ENCODE measurements around the gene CELA1.

The CELA1 gene

DNA sequence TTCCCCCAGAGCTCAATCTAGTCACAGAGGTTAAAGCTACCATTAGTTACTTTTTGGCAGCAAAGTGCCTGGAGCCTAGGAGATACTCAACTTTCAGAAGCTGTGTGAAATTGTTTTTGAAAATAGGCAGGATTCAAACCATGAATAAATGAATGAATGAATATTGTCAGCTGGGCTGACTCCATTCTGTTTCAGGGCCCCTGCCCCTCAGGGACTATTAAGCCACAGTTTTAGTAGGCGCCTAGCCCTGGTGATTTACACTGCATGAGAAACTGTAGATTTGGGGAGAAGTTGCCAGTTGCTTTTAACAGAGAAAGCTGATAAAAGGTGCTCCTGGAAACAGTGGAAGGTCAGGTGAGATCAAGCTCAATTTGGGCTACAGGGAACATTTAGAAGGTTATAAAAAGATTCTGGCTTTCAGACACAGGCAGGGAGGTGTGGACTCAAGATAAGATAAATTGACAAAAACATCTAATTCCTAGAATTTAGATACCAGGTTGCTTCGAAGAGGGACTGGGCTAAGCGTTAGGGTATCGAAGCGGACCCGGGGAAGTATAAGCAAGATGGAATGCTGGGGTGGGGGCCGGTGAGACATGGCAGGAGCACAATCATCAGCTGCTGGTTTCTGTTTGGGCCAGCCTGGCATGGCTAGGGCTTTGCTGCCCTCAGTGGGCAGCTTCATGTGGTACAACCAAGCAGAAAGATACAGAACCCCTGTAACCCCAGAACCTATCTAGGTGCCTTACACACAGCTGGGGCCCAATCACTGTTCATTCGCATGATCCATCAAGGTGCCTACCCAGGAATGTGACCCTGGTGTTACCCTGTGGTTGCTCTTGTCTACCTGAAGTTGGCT lies 14.9 kb upstream of the CELA1 start:
- Histone ChIP-seq H3K27ac (replicated peaks) (no peak overlapping the region), H3K4me3 (replicated peaks; ENCODE audit: insufficient read depth, low read length) (no peak overlapping the region), H3K27me3 (ENCODE audit: insufficient read depth, poor library complexity, severe bottlenecking) (no peaks in the 10 kb centered on the region)
- TF ChIP-seq POLR2AphosphoS5 (IDR thresholded peaks at IDR 0.05; ENCODE audit: low read depth): no peak
- no peak for TF ChIP-seq SPI1 (IDR thresholded peaks at IDR 0.05; ENCODE audit: borderline replicate concordance, low read depth)
- TF ChIP-seq, protein P1, sequence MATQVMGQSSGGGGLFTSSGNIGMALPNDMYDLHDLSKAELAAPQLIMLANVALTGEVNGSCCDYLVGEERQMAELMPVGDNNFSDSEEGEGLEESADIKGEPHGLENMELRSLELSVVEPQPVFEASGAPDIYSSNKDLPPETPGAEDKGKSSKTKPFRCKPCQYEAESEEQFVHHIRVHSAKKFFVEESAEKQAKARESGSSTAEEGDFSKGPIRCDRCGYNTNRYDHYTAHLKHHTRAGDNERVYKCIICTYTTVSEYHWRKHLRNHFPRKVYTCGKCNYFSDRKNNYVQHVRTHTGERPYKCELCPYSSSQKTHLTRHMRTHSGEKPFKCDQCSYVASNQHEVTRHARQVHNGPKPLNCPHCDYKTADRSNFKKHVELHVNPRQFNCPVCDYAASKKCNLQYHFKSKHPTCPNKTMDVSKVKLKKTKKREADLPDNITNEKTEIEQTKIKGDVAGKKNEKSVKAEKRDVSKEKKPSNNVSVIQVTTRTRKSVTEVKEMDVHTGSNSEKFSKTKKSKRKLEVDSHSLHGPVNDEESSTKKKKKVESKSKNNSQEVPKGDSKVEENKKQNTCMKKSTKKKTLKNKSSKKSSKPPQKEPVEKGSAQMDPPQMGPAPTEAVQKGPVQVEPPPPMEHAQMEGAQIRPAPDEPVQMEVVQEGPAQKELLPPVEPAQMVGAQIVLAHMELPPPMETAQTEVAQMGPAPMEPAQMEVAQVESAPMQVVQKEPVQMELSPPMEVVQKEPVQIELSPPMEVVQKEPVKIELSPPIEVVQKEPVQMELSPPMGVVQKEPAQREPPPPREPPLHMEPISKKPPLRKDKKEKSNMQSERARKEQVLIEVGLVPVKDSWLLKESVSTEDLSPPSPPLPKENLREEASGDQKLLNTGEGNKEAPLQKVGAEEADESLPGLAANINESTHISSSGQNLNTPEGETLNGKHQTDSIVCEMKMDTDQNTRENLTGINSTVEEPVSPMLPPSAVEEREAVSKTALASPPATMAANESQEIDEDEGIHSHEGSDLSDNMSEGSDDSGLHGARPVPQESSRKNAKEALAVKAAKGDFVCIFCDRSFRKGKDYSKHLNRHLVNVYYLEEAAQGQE (IDR thresholded peaks at IDR 0.05; ENCODE audit: insufficient replicate concordance, low read depth): no peak
- TF ChIP-seq GABPA (IDR thresholded peaks at IDR 0.05; ENCODE audit: low read depth): no peak
- TF ChIP-seq, protein P2, sequence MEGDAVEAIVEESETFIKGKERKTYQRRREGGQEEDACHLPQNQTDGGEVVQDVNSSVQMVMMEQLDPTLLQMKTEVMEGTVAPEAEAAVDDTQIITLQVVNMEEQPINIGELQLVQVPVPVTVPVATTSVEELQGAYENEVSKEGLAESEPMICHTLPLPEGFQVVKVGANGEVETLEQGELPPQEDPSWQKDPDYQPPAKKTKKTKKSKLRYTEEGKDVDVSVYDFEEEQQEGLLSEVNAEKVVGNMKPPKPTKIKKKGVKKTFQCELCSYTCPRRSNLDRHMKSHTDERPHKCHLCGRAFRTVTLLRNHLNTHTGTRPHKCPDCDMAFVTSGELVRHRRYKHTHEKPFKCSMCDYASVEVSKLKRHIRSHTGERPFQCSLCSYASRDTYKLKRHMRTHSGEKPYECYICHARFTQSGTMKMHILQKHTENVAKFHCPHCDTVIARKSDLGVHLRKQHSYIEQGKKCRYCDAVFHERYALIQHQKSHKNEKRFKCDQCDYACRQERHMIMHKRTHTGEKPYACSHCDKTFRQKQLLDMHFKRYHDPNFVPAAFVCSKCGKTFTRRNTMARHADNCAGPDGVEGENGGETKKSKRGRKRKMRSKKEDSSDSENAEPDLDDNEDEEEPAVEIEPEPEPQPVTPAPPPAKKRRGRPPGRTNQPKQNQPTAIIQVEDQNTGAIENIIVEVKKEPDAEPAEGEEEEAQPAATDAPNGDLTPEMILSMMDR (IDR thresholded peaks at IDR 0.05; ENCODE audit: insufficient read depth, low read length): no peak
- no peak for DNase-seq (ENCODE audit: low read depth in 1 of 2, low spot score in 1 of 2)

DNA sequence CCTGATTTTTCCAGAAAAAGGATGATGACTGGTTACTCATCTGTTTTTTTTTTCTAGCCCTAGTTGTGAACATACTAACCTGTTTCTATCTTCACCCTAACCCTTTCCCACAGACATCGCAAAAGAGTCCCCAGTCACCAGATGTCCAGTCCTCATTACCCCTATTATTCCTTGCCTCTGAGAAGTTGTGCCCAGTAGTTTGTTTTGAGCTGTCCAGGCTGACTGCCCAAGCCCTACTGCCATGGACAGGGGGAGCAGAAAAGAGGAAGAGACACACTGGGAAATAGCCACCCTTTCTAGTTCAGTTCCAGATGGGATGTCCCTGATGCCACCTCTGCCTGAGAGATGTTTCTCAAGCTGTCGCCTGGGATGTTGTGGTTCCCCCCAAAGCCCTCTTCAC lies 13.8 kb upstream of the CELA1 start:
- DNase-seq (ENCODE audit: low read depth in 1 of 2, low spot score in 1 of 2): no peak
- H3K27ac ChIP-seq (replicated peaks): no peak overlapping the region
- no peak overlapping the region for H3K4me3 ChIP-seq (replicated peaks; ENCODE audit: insufficient read depth, low read length)
- no peaks in the 10 kb centered on the region for H3K27me3 ChIP-seq (ENCODE audit: insufficient read depth, poor library complexity, severe bottlenecking)
- TF ChIP-seq, protein P2 (IDR thresholded peaks at IDR 0.05; ENCODE audit: insufficient read depth, low read length): no peak
- TF ChIP-seq, protein P1 (IDR thresholded peaks at IDR 0.05; ENCODE audit: insufficient replicate concordance, low read depth): no peak
- TF ChIP-seq GABPA (IDR thresholded peaks at IDR 0.05; ENCODE audit: low read depth) (no peak), POLR2AphosphoS5 (IDR thresholded peaks at IDR 0.05; ENCODE audit: low read depth) (no peak), SPI1 (IDR thresholded peaks at IDR 0.05; ENCODE audit: borderline replicate concordance, low read depth) (no peak)

DNA sequence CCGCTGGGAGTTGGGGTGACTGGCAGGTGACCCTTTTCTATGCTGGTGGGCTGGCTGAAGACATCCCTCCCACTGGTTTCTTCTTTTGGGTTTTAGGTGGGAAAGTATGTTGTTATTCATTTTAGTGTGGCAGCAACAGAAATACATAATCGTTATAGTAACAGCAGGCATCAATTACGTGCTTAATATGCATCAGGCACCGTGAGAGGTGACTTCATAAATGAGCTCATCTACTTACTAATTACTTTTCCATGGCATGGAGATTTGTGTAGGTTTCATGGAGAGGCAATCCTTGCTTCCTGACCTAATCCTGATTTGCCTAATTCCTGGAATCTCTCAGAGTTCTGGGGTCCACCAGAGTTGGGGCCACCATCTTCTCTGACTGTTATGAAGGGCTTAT lies 13.4 kb upstream of the CELA1 start:
- Histone ChIP-seq H3K4me3 (replicated peaks; ENCODE audit: insufficient read depth, low read length) (no peak overlapping the region), H3K27me3 (ENCODE audit: insufficient read depth, poor library complexity, severe bottlenecking) (no peaks in the 10 kb centered on the region), H3K27ac (replicated peaks) (no peak overlapping the region)
- no peak for DNase-seq (ENCODE audit: low read depth in 1 of 2, low spot score in 1 of 2)
- no peak for TF ChIP-seq SPI1 (IDR thresholded peaks at IDR 0.05; ENCODE audit: borderline replicate concordance, low read depth)
- TF ChIP-seq POLR2AphosphoS5 (IDR thresholded peaks at IDR 0.05; ENCODE audit: low read depth): no peak
- TF ChIP-seq, protein P1 (IDR thresholded peaks at IDR 0.05; ENCODE audit: insufficient replicate concordance, low read depth): no peak
- no peak for TF ChIP-seq GABPA (IDR thresholded peaks at IDR 0.05; ENCODE audit: low read depth)
- TF ChIP-seq, protein P2 (IDR thresholded peaks at IDR 0.05; ENCODE audit: insufficient read depth, low read length): no peak

Data from HL-60 (cell line).